HG03066 (cell line): ENCODE measurements around the gene LCN6.

Experiments used
- ATAC-seq: cut with Tn5 transposase; IDR thresholded peaks from one replicate; pipeline ENCODE4 v1.9.1; 2021; ENCODE audit warnings: low read depth; ENCODE audit not compliant: unreplicated experiment

LCN6 gene

DNA sequence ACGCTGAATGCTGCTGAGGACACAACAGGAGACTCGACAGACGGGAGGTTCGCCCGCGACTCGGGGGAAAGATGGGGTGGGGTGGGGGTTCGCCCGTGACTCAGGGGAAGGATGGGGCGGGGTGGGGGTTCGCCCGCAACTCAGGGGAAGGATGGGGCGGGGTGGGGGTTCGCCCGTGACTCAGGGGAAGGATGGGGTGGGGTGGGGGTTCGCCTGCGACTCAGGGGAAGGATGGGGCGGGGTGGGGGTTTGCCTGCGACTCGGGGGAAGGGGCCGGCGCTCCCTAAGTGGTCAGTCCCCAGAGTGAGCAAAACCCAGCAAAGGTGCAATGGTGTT, 2.2 kb downstream of the LCN6 start:
- no peak for ATAC-seq

DNA sequence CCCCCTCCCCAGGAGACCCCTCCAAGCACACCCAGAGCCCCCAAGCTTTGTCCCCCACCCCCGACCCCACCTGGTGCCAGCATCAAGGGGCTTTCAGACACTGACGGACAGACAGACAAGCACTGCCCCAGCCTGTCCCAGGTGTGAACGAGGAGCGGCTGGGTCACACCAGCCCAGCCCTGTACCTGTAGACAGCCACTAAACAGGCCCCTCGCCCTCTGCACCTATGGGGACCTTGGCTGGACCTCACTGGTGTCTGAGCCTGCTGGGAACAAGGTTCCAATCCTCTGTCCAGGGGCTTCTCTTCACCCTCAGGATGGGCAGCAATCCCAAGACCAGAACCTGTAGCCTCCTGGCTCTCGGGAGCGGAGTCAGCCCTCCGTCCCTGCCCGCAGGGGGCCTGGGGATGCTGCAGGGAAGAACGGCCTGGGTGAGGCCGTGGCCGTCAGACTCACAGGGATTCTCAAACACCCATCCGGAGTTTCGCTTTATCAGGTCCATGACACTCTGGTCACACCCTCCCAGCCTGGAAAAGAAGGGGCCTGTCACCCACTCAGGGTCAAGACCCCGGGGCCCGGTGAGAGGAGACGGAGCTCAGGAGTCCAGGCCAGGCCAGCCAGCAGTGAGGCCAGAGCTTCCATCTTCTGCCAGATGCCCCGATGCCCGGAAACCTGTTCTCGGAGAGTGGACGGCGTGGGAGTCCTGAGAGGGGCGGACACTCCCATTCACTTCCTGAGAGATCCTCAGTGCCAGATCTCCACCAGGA, 2.8 kb downstream of the LCN6 start:
- no peak for ATAC-seq

GRCh38 chr9:136744773-136745172, 3.6 kb downstream of the LCN6 start:
- ATAC-seq: no peak

GRCh38 chr9:136743639-136744211, 4.6 kb downstream of the LCN6 start:
- ATAC-seq: no peak

- ATAC-seq: no peak
Measured at GRCh38 chr9:136742591-136743391, 5.5 kb downstream of the LCN6 start, which contains the start of gene LCN10. Gene LCN10, minus strand, starts transcription at chr9:136742940. Its CDS starts 37 bp downstream, at chr9:136742903.

- ATAC-seq: no peak
Measured at GRCh38 chr9:136741883-136742571, 6.3 kb downstream of the LCN6 start.

- no peak for ATAC-seq
Measured at GRCh38 chr9:136740971-136741882, 7.1 kb downstream of the LCN6 start.

DNA sequence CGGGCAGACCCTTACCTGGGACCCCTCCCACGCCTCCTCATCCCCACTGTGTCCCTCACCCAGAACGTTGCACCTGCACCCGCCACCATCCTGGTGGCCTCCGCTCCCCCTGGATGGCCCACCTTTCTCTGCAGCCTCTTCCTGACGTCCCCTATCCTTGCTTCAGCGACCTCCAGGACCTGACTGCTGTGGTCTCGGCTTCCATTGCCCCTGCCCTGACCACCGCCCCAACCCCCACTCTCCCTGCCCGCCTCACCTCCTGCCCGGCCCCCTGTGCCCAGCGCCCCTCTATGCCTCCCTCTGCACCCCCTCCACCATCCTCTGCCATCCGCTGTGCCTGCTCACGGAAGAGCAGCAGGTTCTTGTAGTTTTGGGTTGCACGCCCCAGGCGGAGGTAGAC, 7.8 kb downstream of the LCN6 start:
- ATAC-seq: no peak

DNA sequence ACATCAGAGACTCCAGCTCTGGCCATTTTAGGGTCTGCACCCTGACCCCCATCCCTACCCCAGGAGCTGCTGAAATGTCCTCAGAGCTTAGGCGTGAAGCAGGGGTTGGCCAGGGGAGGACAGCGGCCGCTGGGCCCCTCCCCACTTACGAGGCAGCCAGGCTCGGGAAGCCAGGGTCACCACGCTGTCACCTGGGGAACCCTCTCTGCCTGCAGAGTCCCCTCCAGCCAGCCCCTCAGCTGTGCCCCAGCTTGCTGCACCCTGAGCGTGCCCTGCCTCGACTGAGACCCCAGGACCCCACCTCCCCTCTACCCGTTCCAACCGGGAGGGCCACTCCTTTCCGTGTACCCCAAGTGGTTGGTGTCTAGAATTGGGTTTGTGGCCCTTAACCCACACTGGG, 8.3 kb downstream of the LCN6 start:
- ATAC-seq: no peak

GRCh38 chr9:136739509-136739908, 8.8 kb downstream of the LCN6 start:
- ATAC-seq: no peak

DNA sequence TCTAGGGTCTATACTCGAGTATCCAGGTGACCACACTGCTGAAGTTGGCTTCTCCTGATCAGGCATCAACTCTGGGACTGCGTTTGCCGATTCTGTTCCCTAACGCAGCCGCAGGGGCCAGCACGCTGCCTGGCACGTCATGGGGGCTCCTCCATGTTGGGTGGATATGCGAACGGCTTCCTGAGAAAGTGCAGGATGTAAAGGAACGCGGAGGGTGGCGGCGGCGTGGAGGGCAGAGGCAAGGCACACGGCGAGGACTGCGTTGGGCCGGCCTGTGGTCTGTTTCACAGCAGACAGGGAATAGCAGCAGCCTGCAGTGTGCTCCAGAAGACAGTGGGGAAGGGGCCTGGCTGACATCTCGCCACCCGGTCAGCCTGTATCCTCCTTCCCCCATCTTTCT, 9.4 kb downstream of the LCN6 start:
- no peak for ATAC-seq

GRCh38 chr9:136735812-136736480, 12.4 kb downstream of the LCN6 start:
- ATAC-seq: no peak

DNA sequence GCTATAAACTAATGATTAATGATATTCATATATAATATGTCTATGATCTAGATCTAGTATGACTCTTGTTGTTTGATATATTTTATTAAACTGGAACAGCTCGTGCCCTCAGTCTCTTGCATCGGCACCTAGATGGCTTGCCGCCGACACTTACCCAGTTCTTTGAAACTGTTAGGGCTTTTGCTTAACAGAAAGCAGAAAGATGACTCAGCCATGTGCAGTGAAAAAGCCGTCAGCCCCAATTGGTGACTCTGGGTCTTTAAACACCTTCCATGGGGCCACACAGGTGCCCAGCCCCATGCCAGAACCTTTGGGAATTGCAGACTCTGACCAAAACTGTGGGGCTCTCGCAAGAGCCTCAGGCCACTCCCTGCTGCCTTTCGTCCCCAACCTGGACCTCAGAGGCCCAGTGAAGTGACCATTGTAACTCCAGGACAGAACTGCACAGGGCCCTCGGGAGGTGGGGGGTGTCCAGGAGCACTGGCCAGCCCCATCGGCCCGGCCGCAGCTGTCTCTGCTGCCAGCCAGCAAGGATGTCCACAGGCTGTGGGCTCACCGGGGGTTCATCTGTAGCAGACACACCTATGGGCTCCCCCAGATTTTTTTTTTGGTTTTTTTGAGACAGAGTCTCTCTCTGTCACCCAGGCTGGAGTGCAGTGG, 13.4 kb downstream of the LCN6 start:
- ATAC-seq: no peak

GRCh38 chr9:136733611-136734010, 14.7 kb downstream of the LCN6 start:
- no peak for ATAC-seq

DNA sequence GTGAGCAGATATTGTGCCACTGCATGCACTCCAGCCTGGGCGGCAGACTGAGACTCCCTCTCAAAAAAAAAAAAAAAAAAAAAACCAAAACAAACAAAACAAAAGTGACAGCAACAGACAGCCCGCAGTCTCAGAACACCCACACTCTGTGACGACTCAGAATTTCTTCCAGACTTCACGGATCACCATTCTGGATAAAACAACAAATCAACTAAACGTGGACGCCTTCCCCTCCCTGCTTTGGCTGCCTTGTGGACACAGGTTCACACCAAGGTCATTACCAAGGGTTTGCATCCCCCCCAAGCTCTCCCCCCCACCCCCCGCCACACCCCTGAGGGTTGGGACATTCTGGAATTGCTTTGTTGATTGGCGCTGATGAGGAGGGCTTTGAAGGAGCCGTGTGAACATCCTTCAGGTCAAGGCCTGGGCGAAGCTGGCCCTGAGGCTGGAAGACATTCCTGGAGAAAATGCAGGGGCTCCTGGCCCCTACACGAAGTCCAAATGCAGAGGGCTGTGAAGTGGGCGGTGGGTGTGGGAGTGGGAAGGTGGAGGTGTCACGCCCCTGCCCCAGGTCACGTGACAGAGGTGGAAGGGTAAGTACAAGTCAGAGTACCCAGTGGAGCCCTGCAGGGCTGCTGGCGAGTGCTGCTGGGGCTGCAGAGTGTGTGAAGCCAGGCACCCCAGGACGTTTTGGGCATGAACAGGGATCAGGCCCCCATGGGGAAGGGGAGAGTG, 15.7 kb downstream of the LCN6 start:
- ATAC-seq: no peak

DNA sequence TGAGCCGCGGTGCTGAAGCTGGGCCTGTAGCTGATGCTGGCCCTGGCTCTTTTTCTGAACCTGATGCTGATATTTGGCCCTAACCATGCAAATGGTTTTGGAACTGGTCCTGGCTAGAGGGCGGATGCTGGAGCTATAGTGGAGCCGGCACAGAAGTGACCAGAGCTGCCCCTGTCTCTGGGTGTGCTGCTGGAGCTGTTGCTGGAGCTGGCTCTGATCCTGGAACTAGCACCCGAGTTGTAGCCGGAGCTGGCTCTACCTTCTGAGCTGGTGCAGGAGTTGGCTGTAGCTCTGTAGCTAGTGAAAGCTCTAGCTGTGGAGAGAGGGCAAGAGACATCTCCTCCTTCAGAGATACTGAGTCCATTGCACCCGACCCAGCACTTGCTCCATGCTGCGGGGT, 18.4 kb downstream of the LCN6 start:
- ATAC-seq: no peak

- no peak for ATAC-seq
Measured at GRCh38 chr9:136729144-136729543, 19.2 kb downstream of the LCN6 start.

GRCh38 chr9:136728548-136729123, 19.7 kb downstream of the LCN6 start:
- peak; percentile 10 for ATAC-seq
